Putamen (tissue), 1 donor: ENCODE data around the gene LUC7L2.
"Not testable (repeated sequence)": the region's sequence is repeated elsewhere in the genome, so short reads cannot be mapped to it uniquely, and the experiment has no call there.

ENCODE experiments used
- DNase-seq: peaks from one replicate; pipeline ENCODE4 v3.0.0-alpha.2; 2016; ENCODE audit warnings: low spot score

LUC7L2 gene

GRCh38 chr7:139359366-139360209 is at the start of gene LUC7L2:
LUC7L2 (plus strand) TSS chr7:139359894; CDS start chr7:139360262, 368 bp downstream.
- DNase-seq = peak; percentile 99

- DNase-seq = no peak
Measured at GRCh38 chr7:139317939-139318505, 41.7 kb upstream of the LUC7L2 start.

- no peak for DNase-seq
Measured at GRCh38 chr7:139321071-139321745, 38.5 kb upstream of the LUC7L2 start.

GRCh38 chr7:139324709-139325108 is 35.0 kb upstream of the LUC7L2 start:
- not testable (repeated sequence) for DNase-seq

GRCh38 chr7:139328375-139328774 is 31.3 kb upstream of the LUC7L2 start:
- DNase-seq = no peak

GRCh38 chr7:139329119-139329518 is 30.6 kb upstream of the LUC7L2 start:
- no peak for DNase-seq

- no peak for DNase-seq
Measured at GRCh38 chr7:139330333-139331030, 29.2 kb upstream of the LUC7L2 start.

GRCh38 chr7:139332697-139333359 is 26.9 kb upstream of the LUC7L2 start:
- no peak for DNase-seq

GRCh38 chr7:139333443-139333842 is 26.3 kb upstream of the LUC7L2 start:
- DNase-seq = not testable (repeated sequence)

- DNase-seq = no peak
Measured at GRCh38 chr7:139334399-139335150, 25.1 kb upstream of the LUC7L2 start.

- DNase-seq = no peak
Measured at GRCh38 chr7:139339025-139339424, 20.7 kb upstream of the LUC7L2 start.

GRCh38 chr7:139339698-139340036 is 20.0 kb upstream of the LUC7L2 start:
- DNase-seq = no peak

GRCh38 chr7:139340037-139340807 is 19.5 kb upstream of the LUC7L2 start:
- DNase-seq = peak; percentile 99

- DNase-seq = no peak
Measured at GRCh38 chr7:139340808-139341057, 19.0 kb upstream of the LUC7L2 start.

- DNase-seq = peak; percentile 97
Measured at GRCh38 chr7:139341058-139341775, 18.5 kb upstream of the LUC7L2 start, which contains the start of gene FMC1. FMC1 (plus strand) TSS chr7:139341337; CDS start chr7:139341385, 48 bp downstream.

- DNase-seq = no peak
Measured at GRCh38 chr7:139341776-139342226, 17.9 kb upstream of the LUC7L2 start.

- no peak for DNase-seq
Measured at GRCh38 chr7:139345042-139345441, 14.7 kb upstream of the LUC7L2 start.

GRCh38 chr7:139351027-139351426 is 8.7 kb upstream of the LUC7L2 start:
- DNase-seq = no peak

- DNase-seq = no peak
Measured at GRCh38 chr7:139354729-139355128, 5.0 kb upstream of the LUC7L2 start.

GRCh38 chr7:139355320-139355719 is 4.4 kb upstream of the LUC7L2 start:
- no peak for DNase-seq
